ENCODE measurements around the gene PRKN.

DNA sequence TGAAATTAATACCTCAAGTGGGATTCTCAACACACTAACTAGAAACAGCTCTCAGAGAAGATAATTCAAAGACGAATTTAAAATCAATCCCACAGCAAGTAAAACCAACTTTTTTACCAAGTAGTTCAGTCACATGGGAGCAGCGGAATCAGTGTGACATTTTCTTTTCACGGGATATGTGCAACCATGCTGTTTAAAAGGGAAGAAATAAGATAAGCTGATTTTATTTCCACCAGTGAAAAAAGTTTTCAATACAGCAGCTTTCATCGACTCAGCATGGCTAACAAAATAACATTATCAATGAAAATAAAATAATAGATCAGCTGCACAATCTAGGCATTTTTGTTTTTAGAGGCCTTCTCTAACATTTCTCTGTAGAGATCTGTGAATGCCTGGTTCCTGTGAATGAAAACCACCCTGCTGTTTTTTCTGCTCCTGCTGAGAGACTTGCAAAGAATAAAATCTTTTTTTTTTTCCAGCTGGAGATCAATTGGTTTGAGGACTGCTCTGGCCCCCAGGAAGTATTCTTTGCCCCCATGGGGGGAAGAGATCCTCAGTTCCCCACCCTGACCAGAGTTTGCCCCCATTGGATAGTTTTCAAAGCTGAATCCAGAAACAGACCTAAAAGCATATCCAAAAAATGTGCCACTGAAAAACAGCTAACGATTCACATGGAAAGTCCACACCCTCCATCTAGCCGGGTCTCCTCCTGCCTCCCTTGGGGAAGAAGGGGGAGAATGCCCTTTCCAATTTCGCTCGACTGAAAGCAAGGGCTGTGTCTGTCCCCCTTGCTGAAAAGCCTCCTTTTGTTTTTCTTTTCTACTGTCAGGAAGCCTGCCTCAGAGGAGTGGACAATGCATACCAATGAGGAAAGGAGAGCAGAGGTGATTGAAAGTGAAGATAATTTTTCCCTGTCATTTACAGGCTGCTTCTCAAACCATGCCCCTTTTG, 317.6 kb downstream of the PRKN start:
- TF ChIP-seq CTCF (IDR thresholded peaks at IDR 0.05) (no peak), POLR2A (IDR thresholded peaks at IDR 0.05) (no peak), POLR2AphosphoS5 (IDR thresholded peaks at IDR 0.05) (no peak)
